Activated CD4-positive, alpha-beta memory T cell treated with anti-CD3 and anti-CD28 coated beads for 36 hours (primary cell): Measurements from ENCODE around the gene IKZF2. TPM values are rescaled to one million over a fixed set of nuclear protein-coding genes. Genes with fewer than 3 reads are reported as not detected.
A peak's percentile ranks its signal among the peaks of the same experiment; 100 is the strongest.

Source experiments
- CTCF ChIA-PET: fragments of 350-600 bp; sonication (Branson Sonifier 250); formaldehyde crosslinking; loops from one replicate; lab custom pipeline; 2021; ENCODE audit warnings: antibody characterized with exemption, inconsistent platforms; lab: Charles Lee
- POLR2A ChIA-PET: fragments of 350-600 bp; sonication (Branson Sonifier 250); formaldehyde crosslinking; loops from one replicate; lab custom pipeline; 2021; ENCODE audit warnings: antibody characterized with exemption; lab: Charles Lee
- DNase-seq: peaks from one replicate; pipeline ENCODE4 v3.0.0-alpha.2; 2020
- H3K27ac Mint-ChIP-seq: one replicate; pipeline ENCODE4 v1.8.0; 2021; ENCODE audit warnings: mixed read lengths
- H3K27me3 Mint-ChIP-seq: one replicate; pipeline ENCODE4 v1.8.0; 2021; ENCODE audit warnings: mixed read lengths
- H3K36me3 Mint-ChIP-seq: one replicate; pipeline ENCODE4 v1.8.0; 2021; ENCODE audit warnings: mixed read lengths
- H3K4me1 Mint-ChIP-seq: one replicate; pipeline ENCODE4 v1.8.0; 2021; ENCODE audit warnings: low read depth, mixed read lengths
- H3K4me3 Mint-ChIP-seq: one replicate; pipeline ENCODE4 v1.8.0; 2021; ENCODE audit warnings: mild to moderate bottlenecking, mixed read lengths
- H3K9me3 Mint-ChIP-seq: one replicate; pipeline ENCODE4 v1.8.0; 2021; ENCODE audit warnings: mixed read lengths
- intact Hi-C: fragments of 100-400 bp; cut with micrococcal nuclease; formaldehyde crosslinking; loops from one replicate; pipeline ENCODE4 v1.15.1; 2023
- total RNA-seq, 2 experiments: library from RNA; stranded (reverse); gene quantifications; one replicate each; pipeline ENCODE4 v1.2.3, GENCODE V29; 2021

Gene IKZF2
- total RNA-seq, 2 experiments from 2014 or later, result 8.1 to 9.1 TPM

DNA sequence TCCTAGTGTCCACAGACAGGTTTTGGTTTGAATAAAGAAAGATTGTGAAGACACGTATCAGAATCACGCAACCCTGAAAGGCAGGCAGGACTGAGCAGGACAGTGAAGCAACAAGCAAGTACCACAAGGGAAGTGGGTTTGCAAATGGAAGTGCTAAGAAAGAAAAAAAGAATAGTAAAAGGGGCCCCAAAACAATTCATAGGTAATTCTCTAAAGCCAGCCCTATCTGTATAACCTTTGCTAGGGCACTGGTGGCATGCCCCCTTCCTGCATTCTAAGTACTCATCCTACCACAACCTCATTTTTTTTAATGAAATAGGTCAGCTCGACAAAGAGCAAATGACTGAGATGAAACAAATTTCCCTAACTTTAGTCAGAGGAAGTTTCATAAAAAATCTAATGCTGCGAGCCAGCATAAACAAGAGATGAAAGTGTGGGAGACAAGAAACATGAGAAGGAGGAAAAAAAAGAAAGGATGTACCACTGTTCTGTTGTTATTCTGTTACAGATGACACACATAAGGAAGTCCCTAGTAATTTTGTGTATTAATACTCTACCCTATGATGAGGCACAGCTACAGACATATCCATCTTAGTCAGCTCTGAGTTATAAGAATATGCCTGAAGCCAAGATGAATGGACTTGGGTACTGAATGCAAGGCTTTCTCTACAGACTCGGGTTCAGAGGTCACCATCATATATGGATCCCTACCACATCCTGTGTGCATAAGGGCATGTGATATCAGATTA is 32.2 kb downstream of the IKZF2 start:
- peak; percentile 27 for DNase-seq
- intact Hi-C loops, result loop anchor here (1.0 kb wide), 4 partner anchors 32 to 190 kb away; partner anchors contain the start of gene IKZF2
- H3K4me1 Mint-ChIP-seq, result peaks cover 14% of the 10 kb centered on the region
- H3K36me3 Mint-ChIP-seq, result no peaks in the 10 kb centered on the region
- no peaks in the 10 kb centered on the region for H3K27me3 Mint-ChIP-seq
- H3K9me3 Mint-ChIP-seq, result no peaks in the 10 kb centered on the region
- peak overlapping the region; percentile 67 for H3K27ac Mint-ChIP-seq
- POLR2A ChIA-PET, result interaction anchor here (1.2 to 2.1 kb wide), 2 partner anchors 85 to 97 kb away, joined by 3 to 5 read pairs; no protein-coding TSS in a partner anchor
- no peak overlapping the region for H3K4me3 Mint-ChIP-seq
- CTCF ChIA-PET, result interaction anchor here (1.6 kb wide), 1 partner anchor 34 kb away, joined by 4 read pairs; no protein-coding TSS in a partner anchor

- intact Hi-C loops, result no loop called here
- Mint-ChIP-seq H3K9me3 (no peaks in the 10 kb centered on the region), H3K4me1 (no peaks in the 10 kb centered on the region), H3K36me3 (no peaks in the 10 kb centered on the region), H3K27ac (no peak overlapping the region), H3K27me3 (no peaks in the 10 kb centered on the region), H3K4me3 (no peak overlapping the region)
- no peak for DNase-seq
- CTCF ChIA-PET, result no interaction called here
- POLR2A ChIA-PET, result no interaction called here
Measured at GRCh38 chr2:213108308-213108707, 43.1 kb downstream of the IKZF2 start.

- H3K27ac Mint-ChIP-seq, result peak overlapping the region; percentile 9
- CTCF ChIA-PET, result interaction anchor here (1.1 kb wide), 1 partner anchor 30 kb away, joined by 3 read pairs; no protein-coding TSS in a partner anchor
- no peaks in the 10 kb centered on the region for H3K36me3 Mint-ChIP-seq
- no peaks in the 10 kb centered on the region for H3K9me3 Mint-ChIP-seq
- no peaks in the 10 kb centered on the region for H3K27me3 Mint-ChIP-seq
- H3K4me3 Mint-ChIP-seq, result no peak overlapping the region
- DNase-seq, result no peak
- H3K4me1 Mint-ChIP-seq, result no peaks in the 10 kb centered on the region
- POLR2A ChIA-PET, result no interaction called here
- intact Hi-C loops, result no loop called here
Measured at GRCh38 chr2:213107728-213108127, 43.7 kb downstream of the IKZF2 start.

- intact Hi-C loops, result no loop called here
- no peak overlapping the region for H3K27ac Mint-ChIP-seq
- no peaks in the 10 kb centered on the region for H3K4me1 Mint-ChIP-seq
- no peak for DNase-seq
- no peak overlapping the region for H3K4me3 Mint-ChIP-seq
- ChIA-PET POLR2A (no interaction called here), CTCF (interaction anchor here (0.7 kb wide), 1 partner anchor 8 kb away, joined by 3 read pairs; no protein-coding TSS in a partner anchor)
- no peaks in the 10 kb centered on the region for H3K9me3 Mint-ChIP-seq
- H3K27me3 Mint-ChIP-seq, result no peaks in the 10 kb centered on the region
- no peaks in the 10 kb centered on the region for H3K36me3 Mint-ChIP-seq
Measured at GRCh38 chr2:213105212-213105611, 46.2 kb downstream of the IKZF2 start.

DNA sequence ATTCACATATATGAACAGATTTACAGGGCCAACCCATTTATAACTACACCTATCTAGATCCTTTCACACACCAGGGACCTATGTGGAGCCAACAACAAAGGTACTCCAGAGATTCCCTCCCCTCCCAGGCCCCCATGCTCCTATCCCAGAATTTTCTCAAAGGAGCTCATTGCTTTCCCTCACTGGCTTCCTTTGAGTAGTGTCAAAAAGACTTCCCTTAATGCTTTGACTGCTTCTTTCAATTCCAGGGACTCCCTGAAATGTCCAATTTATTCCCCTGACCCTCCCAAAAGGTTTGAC is 46.6 kb downstream of the IKZF2 start:
- no peak overlapping the region for H3K27ac Mint-ChIP-seq
- H3K9me3 Mint-ChIP-seq, result no peaks in the 10 kb centered on the region
- POLR2A ChIA-PET, result no interaction called here
- CTCF ChIA-PET, result interaction anchor here (0.7 kb wide), 1 partner anchor 9 kb away, joined by 3 read pairs; no protein-coding TSS in a partner anchor
- no peak overlapping the region for H3K4me3 Mint-ChIP-seq
- no peaks in the 10 kb centered on the region for H3K4me1 Mint-ChIP-seq
- H3K36me3 Mint-ChIP-seq, result no peaks in the 10 kb centered on the region
- no peak for DNase-seq
- intact Hi-C loops, result no loop called here
- H3K27me3 Mint-ChIP-seq, result no peaks in the 10 kb centered on the region

- DNase-seq, result no peak
- ChIA-PET POLR2A (no interaction called here), CTCF (interaction anchor here (0.7 kb wide), 1 partner anchor 9 kb away, joined by 3 read pairs; no protein-coding TSS in a partner anchor)
- H3K4me3 Mint-ChIP-seq, result no peak overlapping the region
- no peaks in the 10 kb centered on the region for H3K27me3 Mint-ChIP-seq
- no peaks in the 10 kb centered on the region for H3K9me3 Mint-ChIP-seq
- peak overlapping the region; percentile 18 for H3K27ac Mint-ChIP-seq
- intact Hi-C loops, result no loop called here
- H3K4me1 Mint-ChIP-seq, result no peaks in the 10 kb centered on the region
- H3K36me3 Mint-ChIP-seq, result no peaks in the 10 kb centered on the region
Measured at GRCh38 chr2:213104092-213104902, 47.1 kb downstream of the IKZF2 start.

- CTCF ChIA-PET, result no interaction called here
- no peak overlapping the region for H3K27ac Mint-ChIP-seq
- no peaks in the 10 kb centered on the region for H3K36me3 Mint-ChIP-seq
- no peaks in the 10 kb centered on the region for H3K4me1 Mint-ChIP-seq
- H3K9me3 Mint-ChIP-seq, result no peaks in the 10 kb centered on the region
- intact Hi-C loops, result no loop called here
- no peaks in the 10 kb centered on the region for H3K27me3 Mint-ChIP-seq
- DNase-seq, result no peak
- no peak overlapping the region for H3K4me3 Mint-ChIP-seq
- POLR2A ChIA-PET, result no interaction called here
Measured at GRCh38 chr2:213101692-213102460, 49.5 kb downstream of the IKZF2 start.

DNA sequence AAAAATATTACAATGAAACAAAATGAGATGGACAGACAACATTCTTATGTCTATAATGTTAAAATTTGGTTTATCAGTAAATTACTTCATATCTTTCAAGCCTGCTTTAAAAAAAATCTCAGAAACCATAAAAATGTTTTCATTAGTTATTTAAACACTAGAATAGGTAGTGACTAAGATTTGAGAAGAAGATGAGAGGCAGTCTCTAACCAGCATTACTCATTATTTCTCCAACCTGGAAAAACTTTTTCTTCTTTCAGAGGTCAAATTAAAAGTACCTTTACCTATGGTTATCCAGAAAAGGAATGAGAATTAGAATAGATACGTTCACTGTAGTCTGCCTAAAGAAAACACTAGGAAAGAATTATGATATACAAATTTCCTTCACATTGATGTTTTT is 50.3 kb downstream of the IKZF2 start:
- Mint-ChIP-seq H3K4me1 (no peaks in the 10 kb centered on the region), H3K27ac (no peak overlapping the region), H3K36me3 (no peaks in the 10 kb centered on the region), H3K4me3 (no peak overlapping the region), H3K9me3 (no peaks in the 10 kb centered on the region), H3K27me3 (no peaks in the 10 kb centered on the region)
- intact Hi-C loops, result no loop called here
- no peak for DNase-seq
- ChIA-PET CTCF (no interaction called here), POLR2A (no interaction called here)

GRCh38 chr2:213098612-213099011 is 52.8 kb downstream of the IKZF2 start:
- Mint-ChIP-seq H3K4me3 (no peak overlapping the region), H3K27me3 (no peaks in the 10 kb centered on the region), H3K4me1 (peaks cover 1% of the 10 kb centered on the region), H3K27ac (no peak overlapping the region), H3K36me3 (no peaks in the 10 kb centered on the region), H3K9me3 (no peaks in the 10 kb centered on the region)
- DNase-seq, result no peak
- CTCF ChIA-PET, result no interaction called here
- intact Hi-C loops, result no loop called here
- POLR2A ChIA-PET, result no interaction called here

- no peaks in the 10 kb centered on the region for H3K36me3 Mint-ChIP-seq
- H3K27ac Mint-ChIP-seq, result no peak overlapping the region
- intact Hi-C loops, result no loop called here
- ChIA-PET CTCF (no interaction called here), POLR2A (no interaction called here)
- no peak overlapping the region for H3K4me3 Mint-ChIP-seq
- DNase-seq, result no peak
- H3K9me3 Mint-ChIP-seq, result no peaks in the 10 kb centered on the region
- no peaks in the 10 kb centered on the region for H3K27me3 Mint-ChIP-seq
- H3K4me1 Mint-ChIP-seq, result peaks cover 1% of the 10 kb centered on the region
Measured at GRCh38 chr2:213091765-213092164, 59.6 kb downstream of the IKZF2 start.

DNA sequence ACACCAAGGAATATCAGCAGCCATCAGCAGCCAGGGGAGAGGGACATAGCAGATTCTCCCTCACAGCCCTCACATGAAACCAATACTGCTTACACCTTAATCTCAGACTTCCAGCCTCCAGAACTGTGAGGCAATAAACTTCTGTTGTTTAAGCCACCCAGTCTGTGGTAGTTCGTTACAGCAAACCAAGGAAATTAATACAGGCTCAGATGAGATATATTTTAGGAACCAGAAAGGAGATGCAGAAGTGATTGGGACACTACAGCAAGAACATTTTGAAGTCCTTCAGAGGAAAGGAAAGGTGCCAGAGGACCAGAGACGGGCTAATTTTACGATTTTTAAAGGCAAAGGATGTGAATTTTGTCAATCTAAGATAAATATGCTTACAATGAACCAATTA is 60.6 kb downstream of the IKZF2 start:
- Mint-ChIP-seq H3K4me3 (no peak overlapping the region), H3K27ac (no peak overlapping the region), H3K27me3 (no peaks in the 10 kb centered on the region), H3K4me1 (peaks cover 1% of the 10 kb centered on the region), H3K9me3 (no peaks in the 10 kb centered on the region), H3K36me3 (no peaks in the 10 kb centered on the region)
- POLR2A ChIA-PET, result no interaction called here
- no peak for DNase-seq
- CTCF ChIA-PET, result no interaction called here
- intact Hi-C loops, result no loop called here

DNA sequence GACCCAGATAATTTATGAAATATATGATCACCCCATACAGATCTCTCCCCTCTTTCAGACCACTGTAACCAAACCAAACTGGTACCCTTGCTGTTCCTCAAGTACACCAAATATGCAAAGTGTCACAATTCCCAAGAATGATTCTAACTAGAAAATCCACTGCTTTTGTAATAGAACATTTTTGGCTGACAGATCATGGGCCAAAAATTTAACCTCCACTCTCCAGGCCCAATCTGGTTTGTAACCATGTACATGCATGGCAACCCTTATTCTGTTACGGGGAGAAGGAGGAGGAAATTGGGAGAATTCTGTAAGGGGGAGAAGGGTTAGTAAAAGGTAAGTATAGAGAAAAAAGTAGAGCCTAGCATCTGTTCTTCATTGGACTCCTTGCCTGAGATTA is 62.0 kb downstream of the IKZF2 start:
- Mint-ChIP-seq H3K4me3 (no peak overlapping the region), H3K27me3 (no peaks in the 10 kb centered on the region), H3K9me3 (no peaks in the 10 kb centered on the region), H3K4me1 (peaks cover 1% of the 10 kb centered on the region), H3K36me3 (no peaks in the 10 kb centered on the region), H3K27ac (no peak overlapping the region)
- CTCF ChIA-PET, result no interaction called here
- DNase-seq, result no peak
- intact Hi-C loops, result no loop called here
- POLR2A ChIA-PET, result no interaction called here
